Endothelial cell of umbilical vein (primary cell): ENCODE measurements around the gene TNFRSF12A.
A peak's percentile ranks its signal among the peaks of the same experiment; 100 is the strongest.

Experiments
- EZH2 ChIP-seq: IDR thresholded peaks from 2 replicates; pipeline ENCODE4 v1.6.1; 2012; ENCODE audit warnings: borderline replicate concordance, low read depth, mild to moderate bottlenecking, moderate library complexity, low read length, inconsistent platforms; ENCODE audit not compliant: severe bottlenecking
- GATA2 ChIP-seq: IDR thresholded peaks from 2 replicates; pipeline ENCODE4 v1.7.0; 2011; ENCODE audit warnings: low read depth, mild to moderate bottlenecking, moderate library complexity, mixed read lengths, low read length; ENCODE audit not compliant: insufficient read length, insufficient read depth
- JUN ChIP-seq: IDR thresholded peaks from 2 replicates; pipeline ENCODE4 v1.6.1; 2011; ENCODE audit warnings: borderline replicate concordance, low read depth; ENCODE audit not compliant: insufficient read length, insufficient read depth
- POLR2A ChIP-seq: IDR thresholded peaks from 2 replicates; pipeline ENCODE4 v1.6.1; 2012; ENCODE audit warnings: low read depth, mild to moderate bottlenecking, control low read depth, low read length
- TF ChIP-seq, protein P1 (sequence below), 2 donors: IDR thresholded peaks; 1 replicate in 1 of 2; 2 replicates in 1 of 2; pipeline ENCODE4 v1.5.1; 2011; ENCODE audit warnings: low read length in 2 of 2, mild to moderate bottlenecking in 2 of 2, moderate library complexity in 2 of 2, control low read depth in 1 of 2, inconsistent platforms in 1 of 2, low read depth in 1 of 2; ENCODE audit not compliant: insufficient read depth in 1 of 2; ENCODE audit errors: extremely low read depth in 1 of 2
- TF ChIP-seq, protein P2 (sequence below): IDR thresholded peaks from 2 replicates; pipeline ENCODE4 v1.6.1; 2011; ENCODE audit not compliant: insufficient read depth, insufficient read length

DNA sequence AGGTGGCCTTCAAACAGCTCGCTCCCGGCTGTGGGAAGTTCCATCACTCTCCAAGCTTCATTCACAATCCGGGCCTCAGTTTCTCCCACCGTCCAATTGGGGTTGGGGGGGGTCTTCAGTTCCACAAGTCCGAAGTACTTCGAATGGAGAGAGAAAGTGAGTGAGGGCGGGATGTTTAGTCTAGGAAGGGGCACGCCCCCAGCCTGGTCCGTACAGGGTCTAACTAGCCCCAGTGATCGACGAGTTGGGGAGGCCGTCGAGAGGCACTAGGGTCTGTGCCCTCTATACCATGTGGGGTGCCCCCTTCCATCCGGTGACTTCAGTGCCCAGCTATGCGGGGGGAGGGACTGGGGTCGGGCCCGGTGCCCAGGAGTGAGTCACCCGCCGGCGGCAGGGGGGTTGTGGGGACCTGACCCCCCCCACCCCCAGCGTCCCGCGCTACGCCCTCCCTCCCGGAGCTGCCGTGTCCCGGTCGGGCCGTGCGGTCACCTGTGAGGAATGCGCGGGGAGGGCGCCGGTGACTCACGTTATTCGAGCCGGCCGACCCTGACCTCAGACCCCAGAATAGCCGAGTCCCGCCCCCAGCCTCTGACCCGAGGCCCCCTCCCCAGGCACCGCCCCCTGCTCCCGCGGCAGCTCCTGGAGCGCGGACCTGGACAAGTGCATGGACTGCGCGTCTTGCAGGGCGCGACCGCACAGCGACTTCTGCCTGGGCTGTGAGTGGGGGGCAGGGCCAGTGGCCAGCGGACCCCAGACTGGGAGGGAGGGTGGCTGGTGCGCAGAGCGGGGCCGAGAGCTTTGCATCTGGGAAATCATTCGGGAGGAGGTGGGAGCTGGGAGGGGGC lies 658 bp downstream of the TNFRSF12A start:
- no peak for TF ChIP-seq EZH2
- TF ChIP-seq POLR2A = peak; percentile 32
- TF ChIP-seq, protein P1, sequence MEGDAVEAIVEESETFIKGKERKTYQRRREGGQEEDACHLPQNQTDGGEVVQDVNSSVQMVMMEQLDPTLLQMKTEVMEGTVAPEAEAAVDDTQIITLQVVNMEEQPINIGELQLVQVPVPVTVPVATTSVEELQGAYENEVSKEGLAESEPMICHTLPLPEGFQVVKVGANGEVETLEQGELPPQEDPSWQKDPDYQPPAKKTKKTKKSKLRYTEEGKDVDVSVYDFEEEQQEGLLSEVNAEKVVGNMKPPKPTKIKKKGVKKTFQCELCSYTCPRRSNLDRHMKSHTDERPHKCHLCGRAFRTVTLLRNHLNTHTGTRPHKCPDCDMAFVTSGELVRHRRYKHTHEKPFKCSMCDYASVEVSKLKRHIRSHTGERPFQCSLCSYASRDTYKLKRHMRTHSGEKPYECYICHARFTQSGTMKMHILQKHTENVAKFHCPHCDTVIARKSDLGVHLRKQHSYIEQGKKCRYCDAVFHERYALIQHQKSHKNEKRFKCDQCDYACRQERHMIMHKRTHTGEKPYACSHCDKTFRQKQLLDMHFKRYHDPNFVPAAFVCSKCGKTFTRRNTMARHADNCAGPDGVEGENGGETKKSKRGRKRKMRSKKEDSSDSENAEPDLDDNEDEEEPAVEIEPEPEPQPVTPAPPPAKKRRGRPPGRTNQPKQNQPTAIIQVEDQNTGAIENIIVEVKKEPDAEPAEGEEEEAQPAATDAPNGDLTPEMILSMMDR (IDR thresholded peaks at IDR 0.05; ENCODE audit: extremely low read depth in 1 of 2, insufficient read depth in 1 of 2, low read depth in 1 of 2, low read length in 2 of 2) = no peak
- no peak for TF ChIP-seq GATA2
- TF ChIP-seq, protein P2, sequence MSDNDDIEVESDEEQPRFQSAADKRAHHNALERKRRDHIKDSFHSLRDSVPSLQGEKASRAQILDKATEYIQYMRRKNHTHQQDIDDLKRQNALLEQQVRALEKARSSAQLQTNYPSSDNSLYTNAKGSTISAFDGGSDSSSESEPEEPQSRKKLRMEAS = peak; percentile 21
- TF ChIP-seq JUN = peak; percentile 75
